Occipital lobe (tissue), 2 donors: ENCODE measurements around the gene CHRNB1. TPM values are rescaled to one million over a fixed set of nuclear protein-coding genes. Genes with fewer than 3 reads are reported as not detected.

ENCODE experiments used
- DNase-seq: peaks from one replicate; lab custom pipeline; 2025; lab: John Stamatoyannopoulos, UW
- total RNA-seq: library from RNA; depleted of rRNA; stranded (reverse); fragments of >200 nt; gene quantifications from one replicate; pipeline ENCODE4 v1.2.3, GENCODE V29; 2014

Gene CHRNB1
- total RNA-seq, 1 donor from 2014 or later = 17.2 TPM

DNA sequence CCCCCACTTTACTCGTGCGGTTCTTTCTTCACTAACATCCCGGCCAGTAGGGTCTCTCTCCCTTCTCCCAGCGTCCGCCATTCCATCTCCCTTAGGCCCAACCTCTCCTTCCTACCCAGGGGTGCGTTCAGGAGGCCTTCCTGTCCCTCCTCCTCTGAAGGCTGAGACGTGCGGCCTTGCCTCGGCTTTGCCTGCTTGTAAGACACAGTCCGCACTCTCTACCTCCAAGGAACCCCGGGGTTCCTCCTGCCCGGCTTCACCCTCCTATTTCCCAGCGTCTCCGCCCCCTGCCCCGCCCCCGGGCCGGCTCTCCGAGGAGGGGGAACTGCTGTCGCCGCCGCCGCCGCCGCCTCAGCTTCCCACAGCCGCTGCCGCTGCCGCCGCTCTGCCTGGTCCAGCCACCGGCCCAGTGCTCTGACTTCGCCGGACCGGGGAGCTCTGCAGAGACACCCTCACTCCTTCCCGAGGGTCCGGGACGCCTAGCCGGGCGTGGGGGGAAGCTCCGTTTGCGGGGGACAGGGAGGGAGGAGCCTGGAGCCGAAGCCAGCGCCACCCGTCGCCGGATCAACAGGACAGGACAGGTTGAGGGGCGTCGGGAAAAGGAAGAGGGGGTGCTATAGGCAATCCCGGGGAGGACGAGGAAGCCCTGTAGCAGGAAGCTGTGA lies 6.8 kb upstream of the CHRNB1 start:
- DNase-seq = no peak

DNA sequence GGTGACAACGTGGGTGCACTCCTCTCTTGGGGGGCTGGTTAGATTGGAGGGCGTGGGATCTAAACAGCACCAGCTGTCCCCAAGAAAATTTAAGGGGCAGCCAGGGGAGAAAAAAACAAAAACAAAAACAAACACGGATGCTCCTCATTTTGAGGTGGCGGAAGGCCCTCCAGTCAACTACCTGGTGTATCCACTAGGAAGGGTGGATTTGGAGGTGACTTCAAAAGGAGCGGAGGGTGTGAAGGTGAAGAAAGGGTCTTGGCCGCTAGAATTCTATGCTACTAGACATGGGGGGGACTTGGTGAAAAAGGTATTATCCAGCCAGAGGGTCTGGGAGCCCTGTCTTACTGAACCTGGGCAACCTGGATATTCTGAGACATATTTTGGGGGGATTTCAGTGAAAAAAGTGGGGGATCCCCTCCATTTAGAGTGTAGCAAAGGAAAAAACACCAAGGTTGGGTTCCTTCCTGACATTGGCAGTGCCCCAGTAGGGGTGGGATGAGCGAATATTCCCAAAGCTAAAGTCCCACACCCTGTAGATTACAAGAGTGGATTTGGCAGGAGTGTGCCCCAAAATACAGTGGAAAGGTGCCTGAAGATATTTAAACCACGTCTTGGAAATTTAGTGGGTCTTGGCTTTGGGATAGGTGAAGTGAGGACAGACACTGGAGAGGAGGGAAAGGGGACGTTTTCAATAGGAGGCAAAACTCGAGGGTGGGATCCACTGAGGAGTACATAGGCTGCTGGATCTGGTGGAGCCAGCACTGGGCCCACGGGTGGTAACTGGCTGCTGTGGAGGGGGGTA lies 6.0 kb upstream of the CHRNB1 start:
- no peak for DNase-seq

DNA sequence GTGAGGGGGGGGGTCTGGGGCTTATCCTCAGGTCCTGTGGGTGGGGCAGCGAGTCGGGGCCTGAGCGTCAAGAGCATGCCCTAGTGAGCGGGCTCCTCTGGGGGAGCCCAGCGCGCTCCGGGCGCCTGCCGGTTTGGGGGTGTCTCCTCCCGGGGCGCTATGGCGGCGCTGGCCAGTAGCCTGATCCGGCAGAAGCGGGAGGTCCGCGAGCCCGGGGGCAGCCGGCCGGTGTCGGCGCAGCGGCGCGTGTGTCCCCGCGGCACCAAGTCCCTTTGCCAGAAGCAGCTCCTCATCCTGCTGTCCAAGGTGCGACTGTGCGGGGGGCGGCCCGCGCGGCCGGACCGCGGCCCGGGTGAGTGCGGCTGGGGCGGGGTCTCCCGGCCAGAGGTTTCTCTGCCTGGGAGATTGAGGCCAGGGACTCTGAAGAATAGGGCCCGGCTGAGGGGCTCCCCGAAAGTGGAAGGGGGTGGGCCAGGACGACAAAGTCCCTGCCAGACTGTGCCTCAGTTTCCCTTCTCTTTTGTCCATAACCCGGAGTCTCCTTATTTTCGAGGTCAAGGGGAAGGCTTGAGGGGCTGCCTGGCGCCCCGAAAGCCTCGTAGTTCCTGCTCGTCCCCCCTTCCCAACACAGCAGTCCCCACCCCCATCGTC lies 5.3 kb upstream of the CHRNB1 start, which contains the start of gene FGF11:
TSS of gene FGF11 (plus strand) at position 51 of the 651 bp plus-strand sequence. CDS start at position 160, 109 bp downstream.
- DNase-seq = no peak

DNA sequence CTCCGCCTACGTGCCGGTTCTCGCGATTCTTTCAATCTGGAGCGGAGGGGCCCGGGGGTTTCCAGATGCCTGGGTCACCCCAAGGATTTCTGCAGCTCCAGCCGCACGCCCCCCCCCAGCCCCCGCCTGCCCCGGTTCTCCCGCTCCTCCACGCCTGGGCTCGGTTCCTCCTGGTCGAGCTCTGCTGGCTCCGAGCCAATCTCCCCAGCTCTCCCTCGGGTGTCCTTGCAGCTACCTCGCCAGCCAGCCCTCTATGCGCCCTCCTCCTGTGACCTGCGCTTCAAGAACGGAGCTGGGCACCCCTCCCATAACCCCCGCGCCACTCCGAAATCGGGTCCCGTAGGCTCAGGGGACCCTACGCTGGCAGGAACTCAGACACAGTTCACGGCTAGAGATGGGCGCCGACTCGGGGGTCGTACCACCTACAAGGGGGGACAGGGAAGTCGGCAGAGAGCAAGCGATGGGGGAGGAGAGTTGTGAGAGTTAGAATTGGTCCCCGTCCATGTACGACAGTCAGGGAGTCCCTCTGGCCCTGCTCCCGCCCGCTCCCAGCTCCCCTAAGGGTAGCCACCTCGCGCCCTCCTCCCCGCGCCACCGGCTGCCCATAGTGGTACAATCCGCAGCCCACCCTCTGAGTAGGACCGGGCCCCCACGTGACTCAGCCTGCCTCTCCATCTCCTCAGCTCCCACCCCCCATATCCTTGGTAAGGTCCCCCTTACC lies 4.6 kb upstream of the CHRNB1 start:
- DNase-seq = no peak

DNA sequence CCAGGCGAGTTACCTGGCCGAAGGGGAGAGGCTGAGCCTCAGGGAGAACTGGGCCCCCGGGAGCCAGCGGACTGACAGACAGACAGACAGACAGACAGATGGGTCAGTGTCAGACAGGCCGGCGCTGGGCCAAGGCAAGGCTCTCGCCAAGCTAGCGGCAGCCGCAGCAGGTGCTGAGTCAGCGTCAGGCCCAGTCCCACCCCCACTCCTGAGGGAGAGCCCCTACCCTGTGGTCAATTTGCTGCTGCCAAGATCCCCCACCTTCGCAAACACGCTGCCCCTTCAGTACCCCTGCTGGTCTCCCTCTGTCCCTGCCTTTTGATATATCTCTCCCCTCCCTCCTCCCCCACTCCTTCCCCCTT lies 4.0 kb upstream of the CHRNB1 start:
- no peak for DNase-seq

DNA sequence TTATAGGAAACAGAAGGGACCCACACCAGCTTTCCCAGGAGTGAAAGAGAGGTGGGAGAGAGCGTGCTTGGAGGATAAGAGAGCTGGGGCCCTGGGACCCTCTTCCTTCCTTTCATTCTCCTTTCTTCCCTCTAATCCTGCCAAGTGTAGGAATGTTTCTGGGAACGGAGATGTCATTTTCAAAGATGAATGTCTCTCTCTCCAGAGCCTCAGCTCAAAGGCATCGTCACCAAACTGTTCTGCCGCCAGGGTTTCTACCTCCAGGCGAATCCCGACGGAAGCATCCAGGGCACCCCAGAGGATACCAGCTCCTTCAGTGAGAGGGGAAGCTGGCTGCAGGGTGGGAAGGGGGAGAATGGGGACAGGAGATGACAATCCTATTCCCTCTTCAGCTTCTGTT lies 3.6 kb upstream of the CHRNB1 start:
- no peak for DNase-seq

DNA sequence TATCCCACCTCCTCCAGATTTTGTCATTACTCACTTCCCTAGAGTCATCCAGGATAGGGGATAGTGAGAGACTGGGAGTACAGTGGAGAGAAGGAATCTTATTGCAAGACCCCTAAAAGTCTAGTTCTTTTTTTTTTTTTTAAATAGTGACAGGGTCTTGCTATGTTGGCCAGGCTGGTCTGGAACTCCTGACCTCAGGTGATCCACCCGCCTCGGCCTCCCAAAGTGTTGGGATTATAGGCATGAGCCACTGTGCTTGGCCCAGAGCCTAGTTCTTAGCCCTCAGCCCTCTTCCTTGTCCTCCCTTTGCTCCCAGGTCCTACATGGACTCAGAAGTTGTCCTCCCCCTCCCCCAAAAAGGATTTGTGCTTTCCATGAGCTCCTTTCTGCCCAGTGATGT lies 2.7 kb upstream of the CHRNB1 start:
- DNase-seq = no peak

DNA sequence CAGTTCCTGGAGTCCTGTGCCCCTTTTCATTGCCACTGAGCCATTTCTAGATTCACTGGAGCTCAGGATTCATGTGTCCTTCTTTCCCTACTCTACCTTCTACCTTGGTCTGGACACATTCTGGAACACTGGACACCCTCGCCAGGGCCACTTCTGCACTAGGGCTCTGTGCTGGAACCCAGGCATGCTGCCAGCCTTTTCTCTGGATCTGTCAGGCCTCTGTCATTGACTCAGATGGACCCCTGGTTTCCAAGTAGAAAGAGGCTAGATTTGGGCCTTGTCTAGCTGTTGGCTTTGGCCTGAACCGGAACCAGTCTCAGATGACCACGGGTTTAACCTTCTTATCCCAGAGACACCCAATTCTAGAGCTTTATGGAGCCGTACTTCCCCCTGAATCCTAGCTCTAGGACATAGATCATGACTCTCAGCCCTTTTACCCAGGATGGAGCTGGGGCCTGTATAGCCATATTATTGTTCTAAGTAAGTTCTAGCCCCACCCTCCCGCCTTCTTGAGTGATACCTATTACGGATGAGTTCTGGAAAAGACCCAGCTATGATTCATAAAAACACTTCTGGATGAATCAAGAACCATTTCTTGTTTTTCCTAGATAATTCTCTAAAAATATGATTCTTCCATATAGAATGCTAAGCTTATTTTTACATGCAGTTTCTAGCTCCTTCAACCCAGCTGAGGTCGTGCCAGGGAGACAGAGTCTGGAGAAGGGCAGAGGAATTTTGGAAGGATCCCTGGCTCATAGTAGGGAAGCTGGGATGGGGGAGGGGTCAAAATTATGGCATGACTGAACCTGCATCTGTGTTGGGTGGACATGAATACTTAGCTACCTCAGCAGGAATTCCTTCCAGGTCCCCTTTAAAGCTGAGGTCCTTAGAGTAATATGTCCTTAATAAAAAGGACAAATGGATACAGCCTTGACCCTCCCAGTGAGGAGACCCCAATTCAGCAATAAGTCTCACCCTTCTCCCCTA lies 1.1 kb upstream of the CHRNB1 start:
- DNase-seq = no peak

DNA sequence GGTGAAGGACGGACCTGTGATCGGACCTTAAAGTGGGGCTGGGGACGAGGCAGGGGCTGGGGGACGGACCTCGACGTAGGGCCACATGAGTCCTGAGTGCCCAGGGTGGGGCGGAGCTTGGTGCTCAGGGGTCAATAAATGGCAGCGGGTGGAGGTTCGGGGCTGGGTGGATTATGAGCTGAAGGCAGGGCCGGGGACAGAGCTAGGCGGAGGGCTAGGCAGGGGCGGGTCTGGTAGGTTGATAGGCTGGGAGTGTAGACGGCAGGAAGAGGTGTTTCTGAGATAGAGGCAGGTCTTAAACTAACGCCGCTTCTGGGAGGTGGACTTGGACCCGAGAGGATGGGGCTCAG lies 733 bp downstream of the CHRNB1 start:
- DNase-seq = no peak

DNA sequence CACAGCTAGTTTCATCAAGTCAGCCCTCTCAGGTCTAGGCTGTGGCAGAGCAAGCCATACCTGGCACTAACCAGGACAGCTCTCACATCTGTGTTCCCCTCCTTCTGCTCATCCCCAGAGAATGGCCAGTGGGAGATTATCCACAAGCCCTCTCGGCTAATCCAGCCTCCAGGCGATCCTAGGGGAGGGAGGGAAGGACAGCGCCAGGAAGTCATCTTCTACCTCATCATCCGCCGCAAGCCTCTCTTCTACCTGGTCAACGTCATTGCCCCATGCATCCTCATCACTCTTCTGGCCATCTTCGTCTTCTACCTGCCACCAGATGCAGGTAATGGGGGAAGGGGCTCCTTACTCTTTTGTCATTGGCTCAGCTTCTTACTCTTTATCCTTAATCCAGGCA lies 3.6 kb downstream of the CHRNB1 start:
- DNase-seq = no peak

DNA sequence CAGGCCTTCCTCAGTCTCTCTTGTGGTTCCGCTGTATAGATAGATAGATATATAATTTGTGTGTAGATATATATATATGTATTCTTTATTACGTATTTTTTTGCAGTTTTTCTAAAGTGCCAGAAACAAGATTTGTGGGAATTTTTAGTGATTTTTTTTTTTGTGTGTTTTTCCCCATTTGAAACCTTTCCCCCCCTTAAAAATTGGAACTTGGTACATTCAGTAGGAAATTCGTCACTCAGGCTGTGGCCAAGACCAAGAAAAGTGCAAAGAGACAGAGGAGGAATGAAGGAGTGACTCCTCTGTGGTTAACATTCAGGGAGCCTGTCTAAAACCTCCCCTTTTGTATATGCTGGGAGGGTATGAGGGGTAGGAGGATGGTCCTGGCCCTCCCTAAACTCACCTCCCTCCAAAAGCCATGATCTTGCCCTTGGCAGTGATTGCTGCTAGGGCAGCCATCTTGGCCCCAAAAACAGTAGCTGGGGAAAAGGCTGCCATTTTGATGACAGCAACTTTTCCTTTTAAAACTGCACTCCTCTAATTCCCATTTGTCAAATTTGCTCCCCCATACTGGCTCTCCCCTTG lies 15.2 kb downstream of the CHRNB1 start:
- no peak for DNase-seq

DNA sequence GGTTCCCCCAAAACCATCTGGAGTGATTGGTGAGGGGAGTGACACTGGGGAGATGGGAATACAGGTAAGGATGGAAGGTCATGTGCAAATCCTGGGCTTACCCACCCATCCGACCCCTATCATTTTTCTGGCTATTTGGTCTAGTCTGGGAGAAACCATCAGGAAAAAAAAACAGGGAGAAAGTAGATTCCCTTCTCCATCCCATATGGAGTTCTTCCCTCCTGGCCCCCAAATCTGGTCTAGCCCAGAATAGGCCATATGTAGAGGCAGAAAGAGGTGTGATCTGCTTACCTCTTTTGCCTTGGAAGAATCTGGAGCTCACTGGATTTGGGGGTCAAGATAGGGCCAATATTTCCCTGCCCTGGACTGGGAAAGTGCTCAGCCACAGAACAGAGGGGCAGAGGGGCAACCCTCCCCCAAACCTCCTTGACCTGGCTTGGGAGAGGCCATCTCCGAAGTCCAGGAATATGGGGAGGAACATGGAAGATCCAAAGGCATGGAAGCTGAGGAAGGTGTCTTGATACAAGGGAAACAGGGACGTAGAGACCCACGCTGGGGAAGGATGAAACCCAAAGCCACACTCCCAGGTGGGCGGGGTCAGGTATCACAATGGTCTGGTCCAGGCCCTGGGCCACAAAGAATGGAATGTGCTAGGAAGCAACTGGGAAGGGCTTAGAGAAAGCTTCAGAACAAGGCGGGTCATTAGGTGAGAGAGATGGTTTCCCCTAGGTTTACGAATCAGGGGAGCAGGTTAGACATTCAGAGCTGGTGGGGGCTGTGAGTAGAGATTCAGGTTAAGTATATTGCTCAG lies 16.2 kb downstream of the CHRNB1 start:
- DNase-seq = no peak

DNA sequence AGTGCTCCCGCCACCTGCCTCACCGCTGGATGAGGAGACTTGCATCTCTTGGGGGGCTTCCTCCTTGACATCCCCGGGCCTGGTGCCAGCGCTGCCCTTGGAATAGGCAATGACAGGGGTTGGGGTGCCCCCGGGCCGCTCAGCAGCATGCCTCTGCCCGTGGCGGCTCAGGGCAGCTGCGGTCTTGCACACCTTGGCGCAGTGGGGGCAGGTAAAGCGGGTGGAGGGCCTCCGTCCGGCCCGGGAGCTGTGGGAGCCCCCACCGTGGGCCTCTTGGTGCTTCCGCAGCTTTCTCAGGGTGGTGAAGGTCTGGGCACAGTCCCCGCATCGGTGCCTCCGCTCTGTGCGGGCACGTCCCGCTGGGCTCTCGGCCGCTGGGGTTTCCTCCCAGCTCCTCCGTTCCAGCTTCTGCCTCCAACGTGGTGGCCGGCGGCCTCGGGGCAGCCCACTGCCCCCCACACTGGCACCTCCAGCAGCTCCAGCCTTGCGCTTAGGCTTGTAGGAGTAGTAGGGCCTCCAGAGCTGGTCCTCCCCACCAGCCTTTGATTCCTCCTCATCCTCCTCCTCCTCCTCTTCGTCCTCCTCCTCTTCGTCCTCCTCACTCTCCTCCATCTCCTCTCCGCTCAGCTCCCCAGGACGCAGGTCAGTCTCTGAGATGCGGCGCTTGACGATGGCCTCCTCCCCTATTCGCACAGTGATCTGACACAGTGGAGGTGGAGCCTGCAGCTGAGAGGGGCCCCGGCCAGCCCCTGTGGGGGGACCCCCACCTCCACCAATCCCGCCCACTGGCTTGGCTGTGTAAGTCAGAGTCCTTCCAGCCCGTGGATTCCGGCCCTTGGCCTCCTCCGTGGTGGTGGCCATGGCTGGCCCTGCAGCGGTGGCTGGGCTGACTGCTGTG lies 17.9 kb downstream of the CHRNB1 start:
- DNase-seq = no peak

DNA sequence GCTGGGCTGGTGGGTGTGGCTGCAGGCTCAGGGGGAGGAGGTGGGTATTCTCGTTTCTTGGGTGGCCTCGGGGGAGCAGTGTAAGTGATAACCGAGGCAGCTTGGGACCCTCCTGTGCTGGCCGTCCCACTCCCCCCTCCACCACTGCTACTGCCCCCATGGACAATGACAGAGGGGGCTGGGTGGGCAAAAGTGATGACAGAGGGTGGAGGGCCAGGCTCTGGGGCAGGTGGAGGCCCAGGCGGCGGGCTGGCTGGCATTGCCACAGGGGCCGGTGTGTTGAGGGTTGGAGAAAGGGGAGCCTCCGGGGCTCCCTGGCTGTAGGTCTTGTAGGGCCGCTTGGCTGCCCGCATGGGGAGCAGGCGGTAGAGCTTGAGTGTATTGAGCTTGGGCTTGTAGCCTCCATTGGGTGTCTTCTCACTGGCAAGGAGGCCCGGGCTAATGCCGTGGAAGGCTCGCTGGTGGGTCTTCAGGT lies 18.5 kb downstream of the CHRNB1 start:
- DNase-seq = no peak

DNA sequence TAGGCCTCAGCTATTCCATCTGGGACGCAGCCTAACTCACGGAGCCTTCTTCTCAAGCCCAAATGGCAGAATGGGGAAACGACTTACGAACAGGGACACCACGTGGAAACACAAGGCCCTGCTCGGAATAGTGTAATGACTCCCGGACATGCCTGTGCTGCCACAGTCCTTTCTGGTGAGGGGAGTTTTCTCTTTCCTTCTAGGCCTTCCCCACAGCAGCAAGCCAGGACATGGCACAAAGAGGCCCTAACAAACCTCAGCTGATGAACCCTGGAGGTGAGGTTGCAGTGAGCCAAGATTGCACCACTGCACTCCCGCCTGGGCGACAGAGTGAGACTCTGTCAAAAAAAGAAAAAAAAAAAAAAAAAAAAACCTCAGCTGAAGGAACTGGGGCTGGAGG lies 19.2 kb downstream of the CHRNB1 start:
- DNase-seq = no peak

DNA sequence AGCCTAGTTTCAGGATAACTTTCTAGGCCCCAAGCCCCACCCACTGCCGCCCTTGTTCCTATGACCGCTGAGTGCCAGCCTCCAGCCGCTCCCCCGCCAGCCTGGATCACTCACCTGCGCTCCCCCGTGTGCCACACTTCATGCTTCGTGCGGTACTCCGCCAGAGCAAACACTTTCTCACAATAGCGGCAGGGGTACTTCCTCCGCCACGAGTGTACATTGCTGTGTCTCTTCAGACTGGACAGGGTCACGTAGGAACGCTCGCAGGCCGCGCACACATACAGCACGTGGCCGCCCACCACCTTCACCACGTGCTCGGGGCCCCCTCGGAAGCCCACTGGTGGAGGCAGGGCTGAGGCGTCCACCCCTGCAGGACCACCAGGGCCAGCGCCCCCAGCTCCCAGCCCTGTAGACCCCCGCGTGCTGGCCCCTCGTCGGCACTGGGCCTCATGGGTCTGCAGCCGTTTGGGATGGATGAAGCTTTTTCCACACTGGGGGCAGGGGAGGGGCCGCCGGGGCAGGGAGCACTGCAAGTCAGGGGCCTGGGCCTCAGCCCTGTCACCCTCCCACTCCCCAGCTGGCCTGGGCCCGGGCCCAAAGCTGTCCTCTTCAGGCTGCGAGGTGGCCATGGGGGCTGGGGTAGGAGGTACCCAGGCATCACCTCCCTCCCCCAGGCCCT lies 20.9 kb downstream of the CHRNB1 start:
- DNase-seq = no peak

DNA sequence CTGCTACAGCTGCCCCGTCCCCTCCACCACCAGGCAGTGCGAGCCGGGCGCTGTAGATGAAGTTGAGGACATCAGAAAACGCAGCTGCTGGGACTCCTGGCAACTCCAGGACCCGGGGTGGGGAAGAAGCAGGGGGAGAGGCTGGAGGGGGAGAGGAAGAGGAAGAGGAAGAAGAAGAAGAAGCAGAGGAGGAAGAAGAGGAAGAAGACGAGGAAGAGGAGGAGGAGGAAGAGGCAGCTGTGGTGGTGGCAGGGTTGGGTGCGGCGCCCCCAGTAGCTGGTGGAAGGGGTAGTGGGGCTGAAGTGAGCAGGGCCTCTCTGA lies 21.4 kb downstream of the CHRNB1 start:
- no peak for DNase-seq
